Germinal center (tissue), 1 donor: ENCODE measurements around the gene BNIP5.

Experiments
- DNase-seq: peaks from one replicate; pipeline ENCODE4 v3.0.0; 2012; ENCODE audit warnings: mixed read lengths, low spot score

The BNIP5 gene

DNA sequence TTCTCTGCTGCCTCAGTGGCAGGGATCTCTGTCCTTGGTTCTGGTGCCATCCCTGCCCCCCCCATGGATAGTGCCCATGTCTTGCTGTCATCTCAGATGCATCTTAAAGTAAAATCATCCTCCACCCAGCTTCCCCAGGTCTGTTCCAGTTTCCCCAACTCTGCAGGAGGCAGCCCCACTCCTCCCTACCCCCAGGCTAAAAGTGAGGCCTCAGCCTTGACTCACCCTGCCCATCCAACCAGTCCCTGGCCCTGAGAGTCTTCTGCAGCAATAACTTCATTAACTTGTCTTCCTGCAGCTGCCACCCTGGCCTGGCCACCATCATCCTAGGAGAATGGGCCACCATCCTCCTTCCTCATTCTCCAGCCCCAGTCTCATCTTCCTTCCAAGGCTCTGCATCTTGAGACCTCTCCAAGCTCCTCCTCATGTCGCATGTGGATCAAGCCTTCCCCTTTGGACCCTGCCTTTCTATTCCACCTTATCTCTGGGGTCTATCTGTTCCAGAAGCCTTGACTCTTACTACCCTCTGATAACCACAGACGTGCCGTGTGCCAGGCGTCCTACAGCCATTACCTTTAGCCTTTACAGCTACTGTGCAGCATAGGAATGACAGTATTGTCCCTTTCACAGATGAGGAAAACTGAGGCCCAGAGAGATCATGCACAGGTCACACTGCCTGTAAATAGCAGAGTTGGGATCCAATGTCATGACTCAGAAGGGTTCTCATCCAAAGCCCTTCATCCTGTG is 68.8 kb downstream of the BNIP5 start:
- no peak for DNase-seq

DNA sequence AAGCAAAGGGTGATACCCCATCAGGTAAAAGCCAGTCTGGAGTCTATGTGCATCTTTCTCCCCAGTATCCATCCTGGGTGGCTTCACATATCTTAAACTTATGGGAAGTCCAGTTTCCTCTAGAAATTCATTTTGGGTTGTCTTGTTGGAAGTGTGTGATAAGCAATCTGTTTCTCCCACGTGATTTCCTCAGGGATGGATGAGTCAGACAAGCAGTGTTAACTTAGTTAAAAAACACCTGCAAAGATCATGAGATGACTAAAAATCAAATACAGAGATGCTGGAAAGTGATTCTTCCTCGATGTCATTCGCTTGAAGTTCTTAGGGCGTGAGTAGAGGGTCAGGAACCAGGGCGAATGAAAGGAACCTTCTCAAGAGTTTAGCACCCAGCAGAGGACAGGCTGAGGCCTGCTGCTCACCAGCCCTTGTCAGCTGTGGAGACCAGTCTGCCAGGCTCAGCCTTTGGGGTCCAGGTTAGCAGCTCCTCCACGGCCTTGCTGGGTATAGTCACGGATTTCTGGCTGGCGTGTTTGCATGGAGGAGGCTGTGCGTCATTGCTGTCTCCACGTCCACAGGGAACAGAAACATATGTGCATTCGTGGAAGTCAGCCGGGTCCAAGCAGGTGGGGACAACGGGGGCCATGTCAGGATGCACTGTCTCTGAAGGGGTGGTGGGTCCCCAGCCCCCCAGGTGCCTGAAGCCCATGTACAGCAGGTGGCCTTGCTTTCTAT is 69.6 kb downstream of the BNIP5 start:
- DNase-seq = no peak
